Measurements from ENCODE around the gene WDR77.

DNA sequence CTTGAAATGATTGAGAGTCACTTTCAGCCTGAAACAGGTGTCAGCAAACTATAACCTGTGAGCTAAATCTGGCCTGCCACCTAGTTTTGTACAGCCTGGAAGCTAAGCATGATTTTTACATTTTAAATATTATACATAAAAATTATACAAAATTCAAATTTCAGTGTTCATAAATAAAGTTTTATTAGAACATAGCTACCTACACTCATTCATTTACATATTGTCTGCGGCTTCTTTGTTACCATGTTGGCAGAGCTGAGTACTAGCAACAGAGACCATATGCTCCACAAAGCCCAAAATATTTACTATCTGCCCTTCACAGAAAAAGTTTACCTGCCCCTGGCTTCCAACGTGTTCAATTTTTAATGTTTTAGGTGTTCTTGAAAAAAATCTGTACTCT is 16.7 kb upstream of the WDR77 start:
- TF ChIP-seq EZH2 (IDR thresholded peaks at IDR 0.05; ENCODE audit: insufficient read depth, poor library complexity, severe bottlenecking) (no peak), EZH2phosphoT487 (IDR thresholded peaks at IDR 0.05; ENCODE audit: insufficient read depth, low read depth) (no peak)

Measured in GM23248 (cell line).